GM12878 (cell line): ENCODE data around the gene PPP1R1C. TPM values are rescaled to one million over a fixed set of nuclear protein-coding genes. Genes with fewer than 3 reads are reported as not detected.

Experiments
- ATAC-seq: fragments of 200-7000 bp; cut with Tn5 transposase; 3 replicates; pipeline ENCODE4 v1.9.1; 2020; ENCODE audit warnings: mild to moderate bottlenecking, moderate library complexity
- BruUV-seq: library from RNA; stranded (reverse); fragments of 400-500 nt; replicated peaks from 2 replicates; lab custom pipeline; 2021; lab: Mats Ljungman, UMichigan
- CTCF ChIA-PET: fragments of 300-600 bp; sonication (Branson Sonifier 250); formaldehyde crosslinking; extraction: SDS; loops from one replicate; lab custom pipeline; 2021; ENCODE audit warnings: inconsistent platforms; lab: Yijun Ruan, JAX
- POLR2A ChIA-PET: fragments of 350-600 bp; formaldehyde crosslinking; extraction: SDS; loops from one replicate; lab custom pipeline; 2021; ENCODE audit warnings: inconsistent platforms; lab: Charles Lee
- RAD21 ChIA-PET: fragments of 300-600 bp; sonication (Branson Sonifier 250); formaldehyde crosslinking; loops from one replicate; lab custom pipeline; 2023; ENCODE audit warnings: antibody characterized with exemption; ENCODE audit not compliant: unreplicated experiment; lab: Charles Lee
- SMC1A ChIA-PET: fragments of 300-600 bp; sonication (Branson Sonifier 250); formaldehyde crosslinking; loops from one replicate; lab custom pipeline; 2023; ENCODE audit not compliant: unreplicated experiment, uncharacterized antibody; lab: Charles Lee
- DNase-seq: peaks from one replicate; pipeline ENCODE4 v3.0.0-alpha.2; 2011; ENCODE audit warnings: low read depth, low spot score
- FAIRE-seq: peaks from 3 replicates; lab custom pipeline; 2011; peaks lifted over from hg19 to GRCh38; lab: Jason Lieb, UNC
- H2AFZ ChIP-seq: 2 replicates; pipeline ENCODE4 v1.6.0; 2011; ENCODE audit warnings: low read depth, low read length, control low read depth; ENCODE audit not compliant: control insufficient read depth
- H3K27ac ChIP-seq: 2 replicates; pipeline ENCODE4 v1.5.1; 2011; ENCODE audit warnings: control low read depth; ENCODE audit not compliant: control insufficient read depth, insufficient read depth
- H3K27me3 ChIP-seq, 2 experiments: replicated peaks in 1 of 2; 2 replicates each; pipeline versions ENCODE4 v1.6.0 to v1.6.1; 2011; ENCODE audit warnings: low read length in 1 of 2; ENCODE audit not compliant: control insufficient read depth in 2 of 2, insufficient read depth in 2 of 2
- H3K36me3 ChIP-seq, 2 experiments: 2 replicates each; pipeline ENCODE4 v1.5.1; 2011; ENCODE audit warnings: low read length in 1 of 2; ENCODE audit not compliant: control insufficient read depth in 2 of 2, insufficient read depth in 2 of 2
- H3K4me1 ChIP-seq: 2 replicates; pipeline ENCODE4 v1.6.1; 2011; ENCODE audit warnings: mild to moderate bottlenecking, low read length, moderate library complexity, mixed read lengths; ENCODE audit not compliant: control insufficient read depth, insufficient read depth
- H3K4me2 ChIP-seq: 2 replicates; pipeline ENCODE4 v1.6.0; 2011; ENCODE audit warnings: control low read depth; ENCODE audit not compliant: control insufficient read depth, insufficient read depth
- H3K4me3 ChIP-seq: fragments of 200-600 bp; sonication (generic); 2 replicates; pipeline ENCODE4 v1.5.1; 2016
- H3K79me2 ChIP-seq: 2 replicates; pipeline ENCODE4 v1.6.0; 2011; ENCODE audit warnings: low read length; ENCODE audit not compliant: control insufficient read depth, insufficient read depth
- H3K9ac ChIP-seq: 2 replicates; pipeline ENCODE4 v1.8.0; 2011; ENCODE audit warnings: low read length, control low read depth, mixed read lengths; ENCODE audit not compliant: control insufficient read depth, insufficient read depth
- H3K9me3 ChIP-seq: replicated peaks from 3 replicates; pipeline ENCODE4 v1.5.1; 2011; ENCODE audit warnings: mild to moderate bottlenecking, low read length; ENCODE audit not compliant: control insufficient read depth, insufficient read depth
- H4K20me1 ChIP-seq: 2 replicates; pipeline ENCODE4 v1.6.0; 2011; ENCODE audit not compliant: control insufficient read depth, insufficient read depth
- CHD2 ChIP-seq: IDR thresholded peaks from 2 replicates; pipeline ENCODE4 v1.6.1; 2011; ENCODE audit warnings: low read depth, low read length, improper control_type of control experiment, borderline replicate concordance
- ETV6 ChIP-seq, 2 experiments: fragments of 450-650 bp in 1 of 2; IDR thresholded peaks in 1 of 2; conservative IDR thresholded peaks in 1 of 2; 2 replicates each; pipeline ENCODE4 v1.6.1; 2014; ENCODE audit warnings: antibody characterized with exemption in 1 of 2, borderline replicate concordance in 1 of 2, low read depth in 1 of 2, mild to moderate bottlenecking in 1 of 2, moderate library complexity in 1 of 2
- EZH2 ChIP-seq: IDR thresholded peaks from 2 replicates; pipeline ENCODE4 v1.6.1; 2012; ENCODE audit warnings: low read depth, mild to moderate bottlenecking, control low read depth, inconsistent platforms, low read length, borderline replicate concordance; ENCODE audit not compliant: control insufficient read depth
- MTA3 ChIP-seq: IDR thresholded peaks from 2 replicates; pipeline ENCODE4 v1.6.1; 2012; ENCODE audit warnings: low read length, inconsistent platforms, borderline replicate concordance
- NFXL1 ChIP-seq: fragments of 450-650 bp; IDR thresholded peaks from 2 replicates; pipeline ENCODE4 v1.6.1; 2017; ENCODE audit warnings: antibody characterized with exemption, mild to moderate bottlenecking, borderline replicate concordance
- SMAD1 ChIP-seq: fragments of 450-650 bp; IDR thresholded peaks from 2 replicates; pipeline ENCODE4 v1.6.1; 2018; ENCODE audit warnings: mild to moderate bottlenecking, low read depth; ENCODE audit not compliant: partially characterized antibody
- SMARCA5 ChIP-seq: fragments of 450-650 bp; IDR thresholded peaks from 2 replicates; pipeline ENCODE4 v1.6.1; 2017; ENCODE audit warnings: mild to moderate bottlenecking
- SP1 ChIP-seq: IDR thresholded peaks from one replicate; pipeline ENCODE4 v1.6.1; 2011; ENCODE audit warnings: low read depth, low read length
- TARDBP ChIP-seq: IDR thresholded peaks from 2 replicates; pipeline ENCODE4 v1.6.1; 2016; ENCODE audit warnings: borderline replicate concordance
- ZNF217 ChIP-seq: fragments of 450-650 bp; IDR thresholded peaks from 2 replicates; pipeline ENCODE4 v1.6.1; 2017; ENCODE audit warnings: antibody characterized with exemption, mild to moderate bottlenecking
- WGBS: methylation state at CpG from one replicate; pipeline ENCODE4 v1.1.6; 2016; ENCODE audit warnings: low lambda C conversion rate; ENCODE audit not compliant: insufficient replicate concordance, insufficient coverage; ENCODE audit errors: missing lambda C conversion rate; 5-methylcytosine and 5-hydroxymethylcytosine counted together
- in situ Hi-C: fragments of 300-500 bp; cut with MboI; formaldehyde crosslinking; loops from 9 replicates; pipeline ENCODE4 v1.14.3; 2018; ENCODE audit warnings: mixed read lengths
- intact Hi-C: fragments of 100-400 bp; cut with micrococcal nuclease; formaldehyde crosslinking; loops from one replicate; pipeline ENCODE4 v1.14.2; 2022; ENCODE audit not compliant: unreplicated experiment
- polyA plus RNA-seq, 11 experiments: library from polyadenylated mRNA; depleted of rRNA in 4 of 11; unstranded in 6 of 11; stranded (reverse) in 5 of 11; fragments of >200 nt; fragmentation: Nextera tagmentation in 4 of 11; fragmentation: Illumina TruSeq in 1 of 11; extraction: Ambion mirVana in 4 of 11; extraction: Trizol in 1 of 11; gene quantifications; 1 replicate in 1 of 11; 2 replicates in 10 of 11; pipeline versions ENCODE4 v1.2.1 to v1.2.3, GENCODE V29; 2011 to 2016; ENCODE audit warnings: inconsistent platforms in 2 of 11, missing spikeins in 2 of 11, low read depth in 1 of 11
- total RNA-seq, 4 experiments: library from RNA; depleted of rRNA in 3 of 4; stranded (reverse); fragments of >200 nt in 3 of 4; fragmentation: Illumina TruSeq in 1 of 4; extraction: Trizol in 1 of 4; gene quantifications; 2 replicates each; pipeline versions ENCODE4 v1.2.1 to v1.2.3, GENCODE V29; 2013 to 2021
- TF ChIP-seq, protein P1 (sequence below): fragments of 450-650 bp; formaldehyde crosslinking; IDR thresholded peaks from 2 replicates; pipeline ENCODE4 v1.5.0; 2022; ENCODE audit warnings: mild to moderate bottlenecking, missing genetic modification characterization
- TF ChIP-seq, protein P2 (sequence below): IDR thresholded peaks from 2 replicates; pipeline ENCODE4 v1.6.1; 2011; ENCODE audit warnings: low read depth, mild to moderate bottlenecking, low read length, moderate library complexity, borderline replicate concordance; ENCODE audit errors: extremely low read depth

Gene PPP1R1C
- total and polyA plus RNA-seq, 10 of the 15 experiments (the other 5 are each of a cell fraction or from before 2014, with no cell fraction given), result 0.11 TPM; not detected in 9

DNA sequence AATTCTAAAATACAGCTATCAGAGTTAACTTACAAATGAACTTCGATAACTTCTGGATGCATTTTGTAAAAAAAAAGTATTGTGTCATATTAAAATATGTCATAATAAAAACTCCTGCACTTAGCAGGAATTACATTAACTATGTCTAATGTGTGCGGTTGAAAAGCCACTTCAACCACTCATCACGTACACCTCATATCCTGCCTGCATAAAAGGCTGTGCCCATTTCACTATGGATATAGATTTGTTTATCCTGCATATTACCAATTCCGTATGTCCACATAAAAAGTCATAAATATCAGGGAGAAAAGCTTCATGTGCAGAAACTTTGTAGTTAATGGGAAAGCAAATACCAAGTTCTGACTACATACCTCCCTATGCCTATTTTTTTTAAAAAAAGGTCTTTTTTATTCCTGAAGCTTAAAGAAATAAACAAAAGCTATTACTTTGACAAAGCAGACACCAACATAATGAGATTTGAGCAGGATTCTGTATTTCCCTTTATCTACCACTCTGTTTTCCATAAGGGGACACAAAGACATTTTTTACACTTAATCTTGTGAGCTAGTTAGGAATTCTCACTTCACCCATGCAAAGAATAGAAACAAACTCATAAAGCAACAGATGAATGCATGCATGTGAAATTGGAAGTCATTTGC is 96.1 kb downstream of the PPP1R1C start:
- 21% methylated on average over 4 of the region's 4 CpGs for WGBS
- no peak for DNase-seq
- Histone ChIP-seq H3K4me1 (no peaks in the 10 kb centered on the region), H3K9me3 (no peaks in the 10 kb centered on the region), H3K4me3 (no peak overlapping the region), H3K27me3 (no peaks in the 10 kb centered on the region; a peak in 1 of 4 replicates), H2AFZ (no peak overlapping the region), H3K79me2 (no peaks in the 10 kb centered on the region), H3K4me2 (no peak overlapping the region), H3K36me3 (no peaks in the 10 kb centered on the region), H4K20me1 (no peaks in the 10 kb centered on the region), H3K27ac (no peak overlapping the region), H3K9ac (no peak overlapping the region)
- ATAC-seq, result no peak
- intact Hi-C loops, result loop anchor here (10.0 kb wide), 1 partner anchor 497 kb away; no protein-coding TSS in a partner anchor
- CTCF ChIA-PET, result interaction anchor here (1.8 kb wide), 1 partner anchor 339 kb away, joined by 6 read pairs; no protein-coding TSS in a partner anchor
- BruUV-seq, result no TSS peak
- no peak for FAIRE-seq
- no peak for TF ChIP-seq SP1
- RAD21 ChIA-PET, result interaction anchor here (1.5 kb wide), 1 partner anchor 339 kb away, joined by 4 read pairs; no protein-coding TSS in a partner anchor
- in situ Hi-C loops, result no loop called here
- POLR2A ChIA-PET, result no interaction called here
- SMC1A ChIA-PET, result no interaction called here

DNA sequence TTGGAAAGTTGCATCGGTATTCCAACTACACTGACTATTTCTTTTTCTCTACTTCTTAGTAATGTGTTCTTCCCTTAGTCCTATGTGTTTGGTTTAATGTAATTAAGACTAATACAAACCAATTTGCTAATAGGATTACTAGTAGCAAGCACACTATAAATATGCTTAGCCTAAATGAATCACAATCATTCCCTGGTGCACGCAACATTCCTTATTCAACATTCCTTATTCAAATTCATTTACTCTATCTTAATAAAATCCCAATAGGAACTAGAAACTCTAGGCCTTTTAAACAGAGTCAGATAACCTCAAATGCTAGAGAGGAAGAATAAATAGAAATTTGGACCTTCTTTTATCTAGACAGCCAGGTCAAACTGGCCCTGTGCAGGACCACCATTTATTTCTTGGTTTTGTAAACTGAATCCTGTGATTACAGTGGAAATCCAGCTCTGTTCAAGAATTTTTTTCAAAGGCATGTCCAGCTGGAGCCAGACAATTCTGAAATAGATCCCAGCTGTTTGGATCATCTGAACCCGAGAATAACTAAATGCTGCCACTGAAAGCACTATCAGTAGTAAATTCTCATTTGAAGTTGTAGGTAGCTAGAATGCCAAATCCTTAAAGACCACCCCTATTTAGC is 103.1 kb downstream of the PPP1R1C start:
- CTCF ChIA-PET, result no interaction called here
- RAD21 ChIA-PET, result no interaction called here
- Histone ChIP-seq H4K20me1 (no peaks in the 10 kb centered on the region), H3K4me3 (no peak overlapping the region), H3K27me3 (no peaks in the 10 kb centered on the region; a peak in 1 of 4 replicates), H3K36me3 (no peaks in the 10 kb centered on the region), H2AFZ (no peak overlapping the region), H3K9ac (no peak overlapping the region), H3K79me2 (no peaks in the 10 kb centered on the region), H3K4me1 (no peaks in the 10 kb centered on the region), H3K4me2 (no peak overlapping the region), H3K9me3 (no peaks in the 10 kb centered on the region), H3K27ac (no peak overlapping the region)
- intact Hi-C loops (loop anchor here (10.0 kb wide), 1 partner anchor 504 kb away; no protein-coding TSS in a partner anchor), in situ Hi-C loops (no loop called here)
- FAIRE-seq, result no peak
- WGBS, result 63% methylated on average over 3 of the region's 3 CpGs
- no peak for ATAC-seq
- SMC1A ChIA-PET, result no interaction called here
- POLR2A ChIA-PET, result no interaction called here
- BruUV-seq, result no TSS peak
- no peak for DNase-seq
- TF ChIP-seq SMARCA5, result no peak
- no peak for TF ChIP-seq CHD2
- no peak for TF ChIP-seq NFXL1
- no peak for TF ChIP-seq ZNF217
- TF ChIP-seq SMAD1, result no peak
- no peak for TF ChIP-seq EZH2
- TF ChIP-seq, protein P1, sequence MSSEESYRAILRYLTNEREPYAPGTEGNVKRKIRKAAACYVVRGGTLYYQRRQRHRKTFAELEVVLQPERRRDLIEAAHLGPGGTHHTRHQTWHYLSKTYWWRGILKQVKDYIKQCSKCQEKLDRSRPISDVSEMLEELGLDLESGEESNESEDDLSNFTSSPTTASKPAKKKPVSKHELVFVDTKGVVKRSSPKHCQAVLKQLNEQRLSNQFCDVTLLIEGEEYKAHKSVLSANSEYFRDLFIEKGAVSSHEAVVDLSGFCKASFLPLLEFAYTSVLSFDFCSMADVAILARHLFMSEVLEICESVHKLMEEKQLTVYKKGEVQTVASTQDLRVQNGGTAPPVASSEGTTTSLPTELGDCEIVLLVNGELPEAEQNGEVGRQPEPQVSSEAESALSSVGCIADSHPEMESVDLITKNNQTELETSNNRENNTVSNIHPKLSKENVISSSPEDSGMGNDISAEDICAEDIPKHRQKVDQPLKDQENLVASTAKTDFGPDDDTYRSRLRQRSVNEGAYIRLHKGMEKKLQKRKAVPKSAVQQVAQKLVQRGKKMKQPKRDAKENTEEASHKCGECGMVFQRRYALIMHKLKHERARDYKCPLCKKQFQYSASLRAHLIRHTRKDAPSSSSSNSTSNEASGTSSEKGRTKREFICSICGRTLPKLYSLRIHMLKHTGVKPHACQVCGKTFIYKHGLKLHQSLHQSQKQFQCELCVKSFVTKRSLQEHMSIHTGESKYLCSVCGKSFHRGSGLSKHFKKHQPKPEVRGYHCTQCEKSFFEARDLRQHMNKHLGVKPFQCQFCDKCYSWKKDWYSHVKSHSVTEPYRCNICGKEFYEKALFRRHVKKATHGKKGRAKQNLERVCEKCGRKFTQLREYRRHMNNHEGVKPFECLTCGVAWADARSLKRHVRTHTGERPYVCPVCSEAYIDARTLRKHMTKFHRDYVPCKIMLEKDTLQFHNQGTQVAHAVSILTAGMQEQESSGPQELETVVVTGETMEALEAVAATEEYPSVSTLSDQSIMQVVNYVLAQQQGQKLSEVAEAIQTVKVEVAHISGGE, result no peak
- TF ChIP-seq MTA3, result no peak
- TF ChIP-seq, protein P2, sequence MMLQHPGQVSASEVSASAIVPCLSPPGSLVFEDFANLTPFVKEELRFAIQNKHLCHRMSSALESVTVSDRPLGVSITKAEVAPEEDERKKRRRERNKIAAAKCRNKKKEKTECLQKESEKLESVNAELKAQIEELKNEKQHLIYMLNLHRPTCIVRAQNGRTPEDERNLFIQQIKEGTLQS, result no peak
- TF ChIP-seq TARDBP, result no peak
- TF ChIP-seq ETV6 (conservative IDR thresholded peaks at IDR 0.05 in 1 of 2, IDR thresholded peaks at IDR 0.05 in 1 of 2; ENCODE audit: borderline replicate concordance in 1 of 2, low read depth in 1 of 2), result no peak
